Measurements from ENCODE around the gene NT5C2.

DNA sequence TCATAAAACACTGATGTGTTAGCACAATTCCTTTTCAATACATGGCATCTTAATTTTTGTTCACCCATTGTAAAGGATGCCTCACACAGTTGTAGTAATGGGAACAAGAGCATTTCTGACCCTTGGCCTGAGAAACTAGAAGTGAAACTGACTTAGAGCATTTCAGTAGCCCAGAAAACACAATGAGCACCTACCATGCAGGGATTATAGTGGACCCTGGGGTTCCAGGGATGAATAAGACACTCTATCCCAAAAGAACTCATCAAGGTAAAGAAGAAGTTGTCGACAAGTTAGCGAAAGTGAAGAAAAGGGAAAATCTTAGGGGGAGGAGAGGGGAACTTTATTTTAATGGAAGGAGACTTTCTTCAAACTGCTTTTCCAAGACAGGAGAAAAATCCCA lies 125.6 kb downstream of the NT5C2 start:
- TF ChIP-seq, protein P1, sequence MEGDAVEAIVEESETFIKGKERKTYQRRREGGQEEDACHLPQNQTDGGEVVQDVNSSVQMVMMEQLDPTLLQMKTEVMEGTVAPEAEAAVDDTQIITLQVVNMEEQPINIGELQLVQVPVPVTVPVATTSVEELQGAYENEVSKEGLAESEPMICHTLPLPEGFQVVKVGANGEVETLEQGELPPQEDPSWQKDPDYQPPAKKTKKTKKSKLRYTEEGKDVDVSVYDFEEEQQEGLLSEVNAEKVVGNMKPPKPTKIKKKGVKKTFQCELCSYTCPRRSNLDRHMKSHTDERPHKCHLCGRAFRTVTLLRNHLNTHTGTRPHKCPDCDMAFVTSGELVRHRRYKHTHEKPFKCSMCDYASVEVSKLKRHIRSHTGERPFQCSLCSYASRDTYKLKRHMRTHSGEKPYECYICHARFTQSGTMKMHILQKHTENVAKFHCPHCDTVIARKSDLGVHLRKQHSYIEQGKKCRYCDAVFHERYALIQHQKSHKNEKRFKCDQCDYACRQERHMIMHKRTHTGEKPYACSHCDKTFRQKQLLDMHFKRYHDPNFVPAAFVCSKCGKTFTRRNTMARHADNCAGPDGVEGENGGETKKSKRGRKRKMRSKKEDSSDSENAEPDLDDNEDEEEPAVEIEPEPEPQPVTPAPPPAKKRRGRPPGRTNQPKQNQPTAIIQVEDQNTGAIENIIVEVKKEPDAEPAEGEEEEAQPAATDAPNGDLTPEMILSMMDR (conservative IDR thresholded peaks at IDR 0.05 in 1 of 2, IDR thresholded peaks at IDR 0.05 in 1 of 2; ENCODE audit: low read depth in 1 of 2, low read length in 2 of 2) = no peak
- no peak for TF ChIP-seq EZH2 (IDR thresholded peaks at IDR 0.05; ENCODE audit: low read length, missing control alignments)

Data from fibroblast of lung (primary cell).